Tibial artery (tissue), 4 donors: Measurements from ENCODE around the gene VCL.

ENCODE experiments used
- DNase-seq, 2 donors: peaks; one replicate each; pipeline ENCODE4 v3.0.0-alpha.2; 2019
- H3K27ac ChIP-seq, 2 donors: fragments of 200-600 bp; sonication (generic) in 1 of 2; 1 replicate in 1 of 2; 2 replicates in 1 of 2; pipeline ENCODE4 v1.5.1; 2018 to 2019; ENCODE audit warnings: mild to moderate bottlenecking in 1 of 2
- H3K27me3 ChIP-seq, 2 donors: fragments of 200-600 bp; sonication (generic) in 1 of 2; one replicate each; pipeline versions ENCODE4 v1.5.1 to v1.6.0; 2016 to 2019
- H3K36me3 ChIP-seq, 3 donors: fragments of 200-600 bp; sonication (generic) in 2 of 3; one replicate each; pipeline ENCODE4 v1.5.1; 2016 to 2019; ENCODE audit warnings: mild to moderate bottlenecking in 2 of 3
- H3K4me1 ChIP-seq, 4 donors: fragments of 200-600 bp; sonication (generic) in 2 of 4; 1 replicate in 3 of 4; 2 replicates in 1 of 4; pipeline ENCODE4 v1.5.1; 2016 to 2019
- H3K4me3 ChIP-seq, 2 donors: fragments of 200-600 bp; sonication (generic) in 1 of 2; 1 replicate in 1 of 2; 2 replicates in 1 of 2; pipeline ENCODE4 v1.5.1; 2018 to 2019; ENCODE audit warnings: mild to moderate bottlenecking in 2 of 2
- H3K9me3 ChIP-seq, 3 donors: fragments of 200-600 bp; sonication (generic) in 1 of 3; one replicate each; pipeline ENCODE4 v1.5.1; 2016 to 2019
- CTCF ChIP-seq, 2 experiments: fragments of 200-600 bp in 1 of 2; fragments of 450-650 bp in 1 of 2; IDR thresholded peaks; one replicate each; pipeline ENCODE4 v1.5.1; 2017 to 2019; ENCODE audit warnings: antibody characterized with exemption in 2 of 2, mild to moderate bottlenecking in 1 of 2, moderate library complexity in 1 of 2
- intact Hi-C: fragments of 100-400 bp; cut with DNase I; formaldehyde crosslinking; loops from one replicate; pipeline ENCODE4 v1.15.0; 2023; ENCODE audit warnings: low total_unique reads

The VCL gene

GRCh38 chr10:74034301-74034700 lies 36.4 kb downstream of the VCL start:
- Histone ChIP-seq H3K27ac (peak overlapping the region in 1 of 2 donors; percentile 81), H3K4me3 (no peak overlapping the region), H3K9me3 (no peaks in the 10 kb centered on the region), H3K4me1 (peaks cover 0 to 94% (median 46%) of the 10 kb centered on the region in 4 donors), H3K27me3 (no peaks in the 10 kb centered on the region), H3K36me3 (peaks cover 0 to 10% (median 6%) of the 10 kb centered on the region in 3 donors)
- DNase-seq: no peak
- intact Hi-C loops: no loop called here
- no peak for TF ChIP-seq CTCF (IDR thresholded peaks at IDR 0.05)

GRCh38 chr10:74035303-74035702 lies 37.4 kb downstream of the VCL start:
- Histone ChIP-seq H3K27me3 (no peaks in the 10 kb centered on the region), H3K4me3 (no peak overlapping the region), H3K9me3 (no peaks in the 10 kb centered on the region), H3K27ac (peak overlapping the region; percentile 48 to 81), H3K36me3 (peaks cover 0 to 10% (median 6%) of the 10 kb centered on the region in 3 donors), H3K4me1 (peaks cover 0 to 94% (median 46%) of the 10 kb centered on the region in 4 donors)
- DNase-seq: no peak
- peak in 1 of 2 experiments; percentile 15 for TF ChIP-seq CTCF (IDR thresholded peaks at IDR 0.05)
- intact Hi-C loops: no loop called here

GRCh38 chr10:74036474-74036873 lies 38.6 kb downstream of the VCL start:
- peaks cover 0 to 10% (median 6%) of the 10 kb centered on the region in 3 donors for H3K36me3 ChIP-seq
- DNase-seq: no peak
- H3K9me3 ChIP-seq: no peaks in the 10 kb centered on the region
- peaks cover 0 to 94% (median 42%) of the 10 kb centered on the region in 4 donors for H3K4me1 ChIP-seq
- intact Hi-C loops: no loop called here
- no peaks in the 10 kb centered on the region for H3K27me3 ChIP-seq
- no peak overlapping the region for H3K4me3 ChIP-seq
- TF ChIP-seq CTCF (IDR thresholded peaks at IDR 0.05): no peak
- peak overlapping the region; percentile 48 to 81 for H3K27ac ChIP-seq

- peaks cover 0 to 90% (median 31%) of the 10 kb centered on the region in 4 donors for H3K4me1 ChIP-seq
- H3K27me3 ChIP-seq: no peaks in the 10 kb centered on the region
- peak; percentile 60 to 71 for DNase-seq
- intact Hi-C loops: no loop called here
- H3K4me3 ChIP-seq: no peak overlapping the region
- H3K9me3 ChIP-seq: no peaks in the 10 kb centered on the region
- TF ChIP-seq CTCF (IDR thresholded peaks at IDR 0.05): no peak
- H3K36me3 ChIP-seq: peaks cover 14 to 22% (median 17%) of the 10 kb centered on the region in 3 donors
- peak overlapping the region; percentile 71 to 81 for H3K27ac ChIP-seq
Observed at GRCh38 chr10:74039561-74040145, 41.7 kb downstream of the VCL start.

GRCh38 chr10:74040200-74041126 lies 42.5 kb downstream of the VCL start:
- H3K36me3 ChIP-seq: peaks cover 21 to 28% (median 21%) of the 10 kb centered on the region in 3 donors
- H3K4me3 ChIP-seq: no peak overlapping the region
- H3K27me3 ChIP-seq: no peaks in the 10 kb centered on the region
- TF ChIP-seq CTCF (IDR thresholded peaks at IDR 0.05): no peak
- H3K9me3 ChIP-seq: no peaks in the 10 kb centered on the region
- intact Hi-C loops: no loop called here
- peak overlapping the region; percentile 71 to 81 for H3K27ac ChIP-seq
- no peak for DNase-seq
- peaks cover 0 to 86% (median 28%) of the 10 kb centered on the region in 4 donors for H3K4me1 ChIP-seq
